Measurements from ENCODE around the gene NIPSNAP3A. TPM values are rescaled to one million over a fixed set of nuclear protein-coding genes. Genes with fewer than 3 reads are reported as not detected.

NIPSNAP3A gene
- total and polyA plus RNA-seq, 2 of the 8 experiments (the other 6 are each of a cell fraction or from before 2014, with no cell fraction given) = 9.3 to 9.4 TPM

- Histone ChIP-seq H3K14ac (ENCODE audit: insufficient read length) (no peak overlapping the region), H4K5ac (ENCODE audit: insufficient read length, low read depth, low read length) (no peak overlapping the region), H2BK120ac (replicated peaks; ENCODE audit: low read depth, low read length) (no peak overlapping the region), H2BK5ac (ENCODE audit: low read depth, low read length) (no peak overlapping the region), H2BK20ac (ENCODE audit: low read length) (no peak overlapping the region), H3K79me1 (ENCODE audit: low read depth, low read length) (no peaks in the 10 kb centered on the region), H3K4me2 (ENCODE audit: insufficient read depth in 1 of 2, low read depth in 2 of 2, low read length in 2 of 2) (no peak overlapping the region), H3K27ac (ENCODE audit: low read depth, low read length) (no peak overlapping the region), H3K18ac (ENCODE audit: extremely low read depth, low read length) (no peak overlapping the region), H3K4me1 (replicated peaks in 1 of 4; ENCODE audit: control insufficient read depth in 3 of 4, insufficient read depth in 4 of 4, low read length in 3 of 4) (no peaks in the 10 kb centered on the region), H4K91ac (replicated peaks; ENCODE audit: insufficient read length, low read length) (no peak overlapping the region), H3K56ac (replicated peaks; ENCODE audit: insufficient read length, low read depth, low read length) (no peak overlapping the region), H3K79me2 (ENCODE audit: control insufficient read depth in 1 of 2, insufficient read depth in 2 of 2, low read length in 2 of 2) (no peaks in the 10 kb centered on the region), H4K8ac (ENCODE audit: extremely low read depth, insufficient read depth, low read length) (no peak overlapping the region), H3K36me3 (ENCODE audit: control insufficient read depth in 2 of 4, insufficient read depth in 4 of 4, low read length in 3 of 4) (peaks cover 4 to 20% (median 19%) of the 10 kb centered on the region in 4 experiments; a peak in 6 of 8 replicates), H2BK12ac (ENCODE audit: low read depth, low read length) (no peak overlapping the region), H3K9me3 (ENCODE audit: insufficient read depth in 2 of 2, low read depth in 1 of 2, low read length in 1 of 2) (no peaks in the 10 kb centered on the region), H2AK5ac (ENCODE audit: low read depth, low read length) (no peak overlapping the region), H3K27me3 (replicated peaks in 1 of 4; ENCODE audit: control insufficient read depth in 3 of 4, extremely low read depth in 1 of 4, insufficient read depth in 3 of 4, low read length in 3 of 4) (no peaks in the 10 kb centered on the region), H3K23ac (ENCODE audit: insufficient read length) (no peak overlapping the region), H3K4me3 (ENCODE audit: extremely low read depth in 1 of 4, insufficient read depth in 2 of 4, low read depth in 3 of 4, low read length in 4 of 4) (no peak overlapping the region), H3K23me2 (ENCODE audit: low read depth, low read length) (no peaks in the 10 kb centered on the region), H4K20me1 (replicated peaks in 1 of 2; ENCODE audit: control insufficient read depth in 1 of 2, insufficient read depth in 2 of 2, low read length in 2 of 2) (no peaks in the 10 kb centered on the region), H3K9ac (replicated peaks in 1 of 4; ENCODE audit: extremely low read depth in 1 of 4, low read depth in 3 of 4, low read length in 3 of 4) (no peak overlapping the region), H3K4ac (replicated peaks; ENCODE audit: insufficient read length, low read depth, low read length) (no peak overlapping the region), H2BK15ac (ENCODE audit: low read length) (no peak overlapping the region), H2AFZ (ENCODE audit: low read length) (no peak overlapping the region)
- POLR2A ChIA-PET (ENCODE audit: partially characterized antibody) = no interaction called here
- TF ChIP-seq CHD1 (IDR thresholded peaks at IDR 0.05; ENCODE audit: low read depth, low read length) (no peak), CBX5 (IDR thresholded peaks at IDR 0.05; ENCODE audit: low read depth, low read length) (no peak), KDM4A (IDR thresholded peaks at IDR 0.05; ENCODE audit: low read depth, low read length, severe bottlenecking) (no peak), SIX5 (IDR thresholded peaks at IDR 0.05; ENCODE audit: low read depth, low read length) (no peak), GABPA (IDR thresholded peaks at IDR 0.05; ENCODE audit: borderline replicate concordance, insufficient read depth, low read length) (no peak), EP300 (IDR thresholded peaks at IDR 0.05; ENCODE audit: borderline replicate concordance in 1 of 2, low read depth in 2 of 2, low read length in 2 of 2) (no peak), POU5F1 (IDR thresholded peaks at IDR 0.05; ENCODE audit: low read depth, low read length) (no peak), JUN (IDR thresholded peaks at IDR 0.05; ENCODE audit: low read depth, low read length) (no peak), KDM5A (IDR thresholded peaks at IDR 0.05; ENCODE audit: low read length) (no peak), HDAC6 (IDR thresholded peaks at IDR 0.05; ENCODE audit: low read depth, low read length) (no peak)
- FAIRE-seq = no peak
- CTCF ChIA-PET (ENCODE audit: partially characterized antibody) = no interaction called here
- WGBS, 2 experiments (ENCODE audit: extremely low coverage in 1 of 2, insufficient coverage in 1 of 2, insufficient read length in 1 of 2, insufficient replicate concordance in 2 of 2, low coverage in 1 of 2, low lambda C conversion rate in 2 of 2, missing lambda C conversion rate in 1 of 2) = 88% methylated on average over 4 of the region's 4 CpGs; no CpG with 5 or more reads in 1 of the 2 experiments
- DNase-seq (ENCODE audit: low read depth in 1 of 2, low spot score in 2 of 2) = no peak
Measured at GRCh38 chr9:104783588-104783987, 36.1 kb downstream of the NIPSNAP3A start.
